SU-DHL-6 (cell line): ENCODE measurements around the gene ASTE1.

Experiments
- H2AFZ ChIP-seq: fragments of 200-600 bp; sonication (generic); 2 replicates; pipeline ENCODE4 v1.6.1; 2014; ENCODE audit warnings: low read depth, mild to moderate bottlenecking, moderate library complexity, mixed read lengths, antibody characterized with exemption, low read length; ENCODE audit not compliant: severe bottlenecking
- H3F3A ChIP-seq: fragments of 200-600 bp; shearing (Covaris generic); 2 replicates; pipeline ENCODE4 v1.6.0; 2016; ENCODE audit warnings: antibody characterized with exemption, mild to moderate bottlenecking; ENCODE audit not compliant: insufficient read depth
- H3K27ac ChIP-seq: fragments of 200-600 bp; sonication (generic); 2 replicates; pipeline ENCODE4 v1.5.1; 2016; ENCODE audit warnings: low read depth, mild to moderate bottlenecking, low read length, moderate library complexity, mixed read lengths
- H3K27me3 ChIP-seq: fragments of 200-600 bp; sonication (generic), shearing (Covaris generic); 2 replicates; pipeline ENCODE4 v1.6.0; 2014; ENCODE audit warnings: mild to moderate bottlenecking, low read length
- H3K36me3 ChIP-seq: fragments of 200-600 bp; sonication (generic); 2 replicates; pipeline ENCODE4 v1.6.1; 2014; ENCODE audit warnings: mild to moderate bottlenecking, low read length, mixed read lengths
- H3K4me2 ChIP-seq: fragments of 300-600, 200-600 bp; shearing (Covaris generic), sonication (generic); 2 replicates; pipeline ENCODE4 v1.6.0; 2014; ENCODE audit warnings: low read length, low read depth, mild to moderate bottlenecking; ENCODE audit not compliant: poor library complexity, severe bottlenecking
- H3K4me3 ChIP-seq: fragments of 200-600 bp; sonication (generic); 2 replicates; pipeline ENCODE4 v1.5.1; 2014; ENCODE audit warnings: antibody characterized with exemption, low read length, mild to moderate bottlenecking, mixed read lengths; ENCODE audit not compliant: insufficient read depth, poor library complexity, severe bottlenecking
- H3K79me2 ChIP-seq: fragments of 200-600 bp; sonication (generic); 2 replicates; pipeline ENCODE4 v1.6.1; 2014; ENCODE audit warnings: mild to moderate bottlenecking, low read length, moderate library complexity; ENCODE audit not compliant: insufficient read depth
- H3K9ac ChIP-seq: fragments of 200-600 bp; sonication (generic); 2 replicates; pipeline ENCODE4 v1.7.0; 2014; ENCODE audit warnings: mild to moderate bottlenecking, low read length
- H3K9me2 ChIP-seq: fragments of 200-600 bp; sonication (generic); replicated peaks from 2 replicates; pipeline ENCODE4 v1.6.1; 2014; ENCODE audit warnings: low read length; ENCODE audit not compliant: insufficient read depth
- H3K9me3 ChIP-seq: fragments of 200-600 bp; sonication (generic); 2 replicates; pipeline ENCODE4 v1.6.1; 2014; ENCODE audit warnings: low read length, mixed read lengths; ENCODE audit not compliant: insufficient read depth
- H4K20me1 ChIP-seq: fragments of 200-600 bp; sonication (generic); 2 replicates; pipeline ENCODE4 v1.6.1; 2014; ENCODE audit warnings: low read depth, mild to moderate bottlenecking, antibody characterized with exemption, low read length, moderate library complexity, mixed read lengths
- CTCF ChIP-seq: fragments of 200-600 bp; sonication (generic); IDR thresholded peaks from one replicate; pipeline ENCODE4 v1.5.1; 2017; ENCODE audit warnings: antibody characterized with exemption, mild to moderate bottlenecking, low read length, moderate library complexity; ENCODE audit not compliant: insufficient read depth, poor library complexity, severe bottlenecking
- EZH2phosphoT487 ChIP-seq: fragments of 200-600 bp; sonication (generic), shearing (Covaris generic); conservative IDR thresholded peaks from 2 replicates; pipeline ENCODE4 v1.6.1; 2018; ENCODE audit warnings: mild to moderate bottlenecking, antibody characterized with exemption, low read length, moderate library complexity, mixed read lengths

The ASTE1 gene

GRCh38 chr3:131072099-131072559, 45.5 kb upstream of the ASTE1 start:
- Histone ChIP-seq H3K4me3 (no peak overlapping the region), H3K9me2 (no peaks in the 10 kb centered on the region), H4K20me1 (no peaks in the 10 kb centered on the region), H3K79me2 (no peaks in the 10 kb centered on the region), H2AFZ (no peak overlapping the region), H3K9me3 (no peaks in the 10 kb centered on the region), H3K36me3 (no peaks in the 10 kb centered on the region), H3K9ac (no peak overlapping the region), H3K4me2 (no peak overlapping the region), H3K27me3 (no peaks in the 10 kb centered on the region), H3F3A (no peaks in the 10 kb centered on the region), H3K27ac (no peak overlapping the region)
- no peak for TF ChIP-seq CTCF
- no peak for TF ChIP-seq EZH2phosphoT487

- Histone ChIP-seq H3K4me3 (no peak overlapping the region), H4K20me1 (no peaks in the 10 kb centered on the region), H2AFZ (no peak overlapping the region), H3K79me2 (no peaks in the 10 kb centered on the region), H3K9me2 (no peaks in the 10 kb centered on the region), H3K9ac (no peak overlapping the region), H3K27me3 (no peaks in the 10 kb centered on the region), H3K4me2 (no peak overlapping the region), H3K36me3 (no peaks in the 10 kb centered on the region), H3F3A (no peaks in the 10 kb centered on the region), H3K9me3 (no peaks in the 10 kb centered on the region), H3K27ac (no peak overlapping the region)
- no peak for TF ChIP-seq CTCF
- no peak for TF ChIP-seq EZH2phosphoT487
Observed at GRCh38 chr3:131067983-131068382, 41.4 kb upstream of the ASTE1 start.

GRCh38 chr3:131053043-131053859, 26.6 kb upstream of the ASTE1 start:
- TF ChIP-seq EZH2phosphoT487 (no peak), CTCF (no peak)
- H3K9me2 ChIP-seq: no peaks in the 10 kb centered on the region
- H3K27me3 ChIP-seq: no peaks in the 10 kb centered on the region
- H3K27ac ChIP-seq: no peak overlapping the region
- no peak overlapping the region for H3K4me3 ChIP-seq
- no peaks in the 10 kb centered on the region for H3K9me3 ChIP-seq
- H3K9ac ChIP-seq: no peak overlapping the region
- no peaks in the 10 kb centered on the region for H3F3A ChIP-seq
- no peaks in the 10 kb centered on the region for H4K20me1 ChIP-seq
- no peaks in the 10 kb centered on the region for H3K36me3 ChIP-seq
- no peaks in the 10 kb centered on the region for H3K79me2 ChIP-seq
- no peak overlapping the region for H2AFZ ChIP-seq
- no peak overlapping the region for H3K4me2 ChIP-seq
